ENCODE results near the gene ADI1. TPM values are rescaled to one million over a fixed set of nuclear protein-coding genes. Genes with fewer than 3 reads are reported as not detected.
"Not testable (repeated sequence)": the region's sequence is repeated elsewhere in the genome, so short reads cannot be mapped to it uniquely, and the experiment has no call there.

The ADI1 gene
- polyA plus RNA-seq, 1 of the 3 experiments (the other 2 are of a cell fraction): 67.2 TPM

DNA sequence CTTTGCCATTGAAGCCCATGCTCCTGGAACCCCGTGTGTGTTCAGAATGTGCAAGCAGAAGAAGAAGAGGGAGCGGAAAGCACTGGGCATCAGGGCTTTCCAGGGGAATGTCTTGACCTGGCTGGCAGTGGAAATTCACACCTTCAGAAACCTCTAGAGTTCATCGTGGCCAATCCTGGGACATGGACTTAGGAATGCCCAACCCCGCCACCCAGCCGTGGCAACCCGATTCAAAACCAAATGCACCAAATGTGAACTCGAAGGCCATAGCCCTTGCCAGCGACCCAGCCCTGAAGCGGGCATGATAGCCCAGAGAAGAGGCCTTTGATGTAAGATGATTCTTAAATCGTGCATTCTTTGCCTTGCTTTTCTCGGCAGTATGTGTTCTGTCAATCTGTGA lies 69.4 kb downstream of the ADI1 start (continued):
- TF ChIP-seq ZBTB33 (IDR thresholded peaks at IDR 0.05; ENCODE audit: borderline replicate concordance, low read depth) (no peak), FOSL2 (IDR thresholded peaks at IDR 0.05; ENCODE audit: borderline replicate concordance, low read depth) (no peak), EZH2phosphoT487 (IDR thresholded peaks at IDR 0.05; ENCODE audit: borderline replicate concordance, low read depth) (no peak), GATA2 (CRISPR knock-in tag; IDR thresholded peaks at IDR 0.05) (no peak), RXRA (IDR thresholded peaks at IDR 0.05; ENCODE audit: borderline replicate concordance, low read depth) (no peak), FOXJ3 (CRISPR knock-in tag; IDR thresholded peaks at IDR 0.05) (no peak)

GRCh38 chr2:3449086-3449485 lies 70.2 kb downstream of the ADI1 start:
- no peak overlapping the region for H2AFZ ChIP-seq (ENCODE audit: low read depth)
- POLR2A ChIA-PET: interaction anchor here (0.7 kb wide), 1 partner anchor 10 kb away, joined by 3 read pairs; no protein-coding TSS in a partner anchor
- H3K27me3 ChIP-seq (ENCODE audit: insufficient read depth): no peaks in the 10 kb centered on the region
- DNase-seq: peak; percentile 79
- no peaks in the 10 kb centered on the region for H3K9me3 ChIP-seq
- H3K4me2 ChIP-seq: no peak overlapping the region
- peaks cover 0 to 29% of the 10 kb centered on the region in 2 experiments; a peak in 2 of 4 replicates for H3K4me1 ChIP-seq (ENCODE audit: control insufficient read depth in 1 of 2, insufficient read depth in 2 of 2, low read depth in 1 of 2, low read length in 1 of 2)
- WGBS (ENCODE audit: low lambda C conversion rate): 84% methylated on average over 13 of the region's 13 CpGs
- no peaks in the 10 kb centered on the region for H4K20me1 ChIP-seq (ENCODE audit: insufficient read depth)
- TF ChIP-seq RFX5 (IDR thresholded peaks at IDR 0.05; ENCODE audit: low read length) (no peak), EP300 (IDR thresholded peaks at IDR 0.05; ENCODE audit: borderline replicate concordance in 1 of 2, low read depth in 1 of 2, low read length in 1 of 2) (0 out of 4 replicates have a peak, but pooled peaks of 1 of the 2 experiments have one; percentile 10)
- no peaks in the 10 kb centered on the region for H3K79me2 ChIP-seq (ENCODE audit: insufficient read depth)
- no peak overlapping the region for H3K4me3 ChIP-seq (ENCODE audit: low read depth in 2 of 2, low read length in 1 of 2)
- no peaks in the 10 kb centered on the region for H3K9me2 ChIP-seq
- H3K9ac ChIP-seq: no peak overlapping the region
- CTCF ChIA-PET: interaction anchor here (1.0 to 3.1 kb wide), 7 partner anchors 10 to 201 kb away, joined by 3 to 27 read pairs (median 5); partner anchors contain the start of gene TRAPPC12
- peak overlapping the region in 1 of 2 experiments; percentile 94; a peak in 2 of 4 replicates for H3K27ac ChIP-seq (ENCODE audit: low read depth in 2 of 2, low read length in 1 of 2)
- no peaks in the 10 kb centered on the region for H3F3A ChIP-seq (replicated peaks; ENCODE audit: insufficient read depth)
- peaks cover 36 to 76% of the 10 kb centered on the region in 2 experiments for H3K36me3 ChIP-seq (replicated peaks in 1 of 2; ENCODE audit: control insufficient read depth in 1 of 2, insufficient read depth in 2 of 2, low read length in 1 of 2)

DNA sequence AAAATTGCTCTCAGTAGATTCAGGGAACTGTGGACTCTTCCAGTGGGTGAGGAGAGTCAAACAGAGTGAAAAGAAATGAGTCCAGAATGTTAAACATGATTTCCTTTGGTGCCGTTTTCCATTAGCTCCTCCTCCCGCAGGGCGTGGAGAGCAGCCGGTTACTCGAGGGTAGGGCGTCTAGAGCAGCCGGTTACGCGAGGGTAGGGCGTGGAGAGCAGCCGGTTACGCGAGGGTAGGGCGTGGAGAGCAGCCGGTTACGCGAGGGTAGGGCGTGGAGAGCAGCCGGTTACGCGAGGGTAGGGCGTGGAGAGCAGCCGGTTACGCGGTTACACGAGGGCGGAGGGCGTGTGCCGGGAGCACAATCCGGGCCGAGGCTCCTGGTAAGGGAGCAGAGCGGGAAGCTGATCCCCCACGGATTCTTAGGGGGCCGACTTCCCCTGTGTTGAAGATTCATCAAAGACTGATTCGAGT lies 70.9 kb downstream of the ADI1 start:
- not testable (repeated sequence) for H3K4me3 ChIP-seq (ENCODE audit: low read depth in 2 of 2, low read length in 1 of 2); H3K9ac ChIP-seq; H3K9me2 ChIP-seq; DNase-seq; H4K20me1 ChIP-seq (ENCODE audit: insufficient read depth); H3K4me2 ChIP-seq; H3K27me3 ChIP-seq (ENCODE audit: insufficient read depth); H3K9me3 ChIP-seq; H2AFZ ChIP-seq (ENCODE audit: low read depth); H3F3A ChIP-seq (replicated peaks; ENCODE audit: insufficient read depth); H3K79me2 ChIP-seq (ENCODE audit: insufficient read depth)
- H3K4me1 ChIP-seq (ENCODE audit: control insufficient read depth in 1 of 2, insufficient read depth in 2 of 2, low read depth in 1 of 2, low read length in 1 of 2): peaks cover 0 to 29% of the 10 kb centered on the region in 2 experiments; a peak in 2 of 4 replicates
- peaks cover 36 to 82% of the 10 kb centered on the region in 2 experiments for H3K36me3 ChIP-seq (replicated peaks in 1 of 2; ENCODE audit: control insufficient read depth in 1 of 2, insufficient read depth in 2 of 2, low read length in 1 of 2)
- POLR2A ChIA-PET: interaction anchor here (0.7 to 1.0 kb wide), 4 partner anchors 15 to 69 kb away, joined by 3 to 7 read pairs (median 4); partner anchors contain the start of gene TRAPPC12
- H3K27ac ChIP-seq (ENCODE audit: low read depth in 2 of 2, low read length in 1 of 2): peak overlapping the region in 1 of 2 experiments; percentile 94; a peak in 2 of 4 replicates
- WGBS (ENCODE audit: low lambda C conversion rate): 90% methylated on average over 35 of the region's 35 CpGs
- CTCF ChIA-PET: interaction anchor here (0.8 to 3.1 kb wide), 13 partner anchors 11 to 271 kb away, joined by 3 to 27 read pairs (median 4); partner anchors contain the start of gene TRAPPC12

Data from SK-N-SH (cell line).